ENCODE measurements around the gene BCORL1.

DNA sequence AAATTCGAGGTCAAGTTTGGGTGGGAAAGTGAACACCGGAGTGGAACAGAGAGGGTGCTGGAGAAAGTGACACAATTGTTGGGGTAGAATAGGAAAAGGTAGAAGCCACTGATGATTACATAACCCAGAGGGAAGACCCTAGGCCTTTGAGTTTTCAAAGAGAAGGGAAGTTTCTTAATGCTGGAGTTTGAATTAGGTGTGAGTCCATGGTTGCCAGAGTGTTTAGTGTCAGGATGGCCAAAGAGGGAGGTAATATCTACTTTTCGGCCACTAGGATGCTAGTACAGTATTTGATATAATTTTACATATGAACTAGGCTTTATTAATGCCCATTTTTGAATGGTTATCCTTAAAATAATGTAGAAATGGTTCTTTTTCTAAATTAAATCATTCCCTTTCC is 5.4 kb downstream of the BCORL1 start:
- TF ChIP-seq CTCF (IDR thresholded peaks at IDR 0.05) (no peak), POLR2AphosphoS5 (IDR thresholded peaks at IDR 0.05) (no peak), POLR2A (IDR thresholded peaks at IDR 0.05) (no peak)
